ENCODE data around the gene PUM1. TPM values are rescaled to one million over a fixed set of nuclear protein-coding genes. Genes with fewer than 3 reads are reported as not detected.
A peak's percentile ranks its signal among the peaks of the same experiment; 100 is the strongest.

PUM1 gene
- total and polyA plus RNA-seq, 2 of the 4 experiments (the other 2 are of a cell fraction), result 75.4 to 137 TPM

DNA sequence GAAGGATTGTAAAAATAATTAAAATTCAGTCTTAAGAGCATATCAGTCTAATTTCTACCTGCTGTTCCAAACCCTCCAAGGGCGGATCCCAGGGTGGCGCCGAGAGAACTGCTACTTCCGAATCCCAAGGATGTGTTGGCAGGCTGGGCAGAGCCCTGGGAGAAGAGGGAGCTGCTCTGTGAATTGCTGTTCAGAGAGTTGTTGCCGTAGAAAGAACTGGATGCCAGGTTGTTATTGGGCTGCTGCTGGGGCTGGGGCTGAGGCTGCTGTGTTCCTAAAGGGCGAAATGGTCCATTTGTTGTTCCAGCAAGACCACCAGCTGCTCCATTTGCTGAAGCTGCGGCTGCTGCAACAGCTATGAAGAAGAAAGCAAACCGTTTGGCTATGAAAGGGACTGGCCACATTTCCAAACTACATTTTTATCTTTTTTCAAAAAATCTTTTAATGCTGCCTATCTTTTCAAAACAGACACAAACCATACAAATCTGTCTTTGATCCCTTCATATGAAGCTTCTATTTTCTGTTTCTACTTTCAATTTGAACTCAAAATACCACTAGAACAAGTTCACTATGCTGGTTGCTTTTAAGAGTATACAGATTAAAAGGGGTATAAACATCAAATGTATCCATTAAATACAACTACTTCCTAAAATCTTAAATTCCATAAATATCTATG lies 99.5 kb downstream of the PUM1 start:
- peaks cover 35% of the 10 kb centered on the region for H3K36me3 ChIP-seq (ENCODE audit: control insufficient read depth, insufficient read depth, low read length)
- no peak overlapping the region for H3K4me2 ChIP-seq (ENCODE audit: low read depth, low read length)
- in situ Hi-C loops (cut with MboI; ENCODE audit: low sequenced_read_pairs), result no loop called here
- no peak overlapping the region for H4K8ac ChIP-seq (ENCODE audit: low read depth in 2 of 2, low read length in 2 of 2)
- ChIA-PET POLR2A (ENCODE audit: unreplicated experiment) (interaction anchor here (0.6 kb wide), 1 partner anchor 1942 kb away, joined by 3 read pairs; no protein-coding TSS in a partner anchor), CTCF (no interaction called here)
- H3K23ac ChIP-seq (ENCODE audit: low read depth, low read length), result no peak overlapping the region
- H3K4ac ChIP-seq (ENCODE audit: low read depth, low read length), result peak overlapping the region; percentile 4; the same call in 1 of the 2 replicates
- H3K18ac ChIP-seq (ENCODE audit: low read depth, low read length), result no peak overlapping the region
- BruUV-seq (replicated peaks), result no TSS peak
- H3K4me3 ChIP-seq (ENCODE audit: insufficient read depth, low read depth, low read length), result no peak overlapping the region
- no CpG with 5 or more reads among the region's 8 CpGs for WGBS, 2 experiments (ENCODE audit: extremely low coverage in 2 of 2, insufficient read length in 1 of 2)
- no peak overlapping the region for H2AFZ ChIP-seq (replicated peaks; ENCODE audit: low read length, poor library complexity)
- intact Hi-C loops (cut with micrococcal nuclease), result no loop called here
- no peak overlapping the region for H3K9ac ChIP-seq (ENCODE audit: low read depth, low read length)
- H2AK5ac ChIP-seq (ENCODE audit: low read depth, low read length), result no peak overlapping the region
- peaks cover 19% of the 10 kb centered on the region for H3K9me1 ChIP-seq (ENCODE audit: insufficient read depth, low read length)
- no peak overlapping the region for H3K14ac ChIP-seq (replicated peaks; ENCODE audit: low read depth, low read length)
- no peak overlapping the region for H2AK9ac ChIP-seq (replicated peaks; ENCODE audit: low read depth, low read length, poor library complexity)
- H2BK20ac ChIP-seq (ENCODE audit: low read depth, low read length), result no peak overlapping the region
- ATAC-seq (ENCODE audit: low read depth) (no peak; the same call in 1 of the 2 replicates), DNase-seq (no peak)
- no peaks in the 10 kb centered on the region for H3K9me3 ChIP-seq (ENCODE audit: control insufficient read depth, insufficient read depth, low read length)
- peak overlapping the region; percentile 4 for H2BK5ac ChIP-seq (ENCODE audit: low read depth, low read length, poor library complexity, severe bottlenecking)
- TF ChIP-seq, protein P1, sequence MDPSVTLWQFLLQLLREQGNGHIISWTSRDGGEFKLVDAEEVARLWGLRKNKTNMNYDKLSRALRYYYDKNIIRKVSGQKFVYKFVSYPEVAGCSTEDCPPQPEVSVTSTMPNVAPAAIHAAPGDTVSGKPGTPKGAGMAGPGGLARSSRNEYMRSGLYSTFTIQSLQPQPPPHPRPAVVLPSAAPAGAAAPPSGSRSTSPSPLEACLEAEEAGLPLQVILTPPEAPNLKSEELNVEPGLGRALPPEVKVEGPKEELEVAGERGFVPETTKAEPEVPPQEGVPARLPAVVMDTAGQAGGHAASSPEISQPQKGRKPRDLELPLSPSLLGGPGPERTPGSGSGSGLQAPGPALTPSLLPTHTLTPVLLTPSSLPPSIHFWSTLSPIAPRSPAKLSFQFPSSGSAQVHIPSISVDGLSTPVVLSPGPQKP (IDR thresholded peaks at IDR 0.05; ENCODE audit: borderline replicate concordance, low read depth, low read length), result no peak
- TF ChIP-seq RCOR1 (IDR thresholded peaks at IDR 0.05; ENCODE audit: insufficient replicate concordance, low read length) (no peak), NFE2L2 (IDR thresholded peaks at IDR 0.05; ENCODE audit: low read depth, low read length) (no peak), MAFK (IDR thresholded peaks at IDR 0.05; ENCODE audit: low read depth, low read length) (no peak), FOS (IDR thresholded peaks at IDR 0.05; ENCODE audit: low read depth, low read length) (no peak), RAD21 (IDR thresholded peaks at IDR 0.05; ENCODE audit: low read length) (no peak), MAZ (IDR thresholded peaks at IDR 0.05; ENCODE audit: borderline replicate concordance, low read depth, low read length) (no peak), CTCF (conservative IDR thresholded peaks at IDR 0.05; ENCODE audit: low read depth, low read length) (no peak), CEBPB (IDR thresholded peaks at IDR 0.05; ENCODE audit: low read depth, low read length) (no peak), SMC3 (IDR thresholded peaks at IDR 0.05; ENCODE audit: low read depth, low read length) (no peak)
- TF ChIP-seq, protein P2, sequence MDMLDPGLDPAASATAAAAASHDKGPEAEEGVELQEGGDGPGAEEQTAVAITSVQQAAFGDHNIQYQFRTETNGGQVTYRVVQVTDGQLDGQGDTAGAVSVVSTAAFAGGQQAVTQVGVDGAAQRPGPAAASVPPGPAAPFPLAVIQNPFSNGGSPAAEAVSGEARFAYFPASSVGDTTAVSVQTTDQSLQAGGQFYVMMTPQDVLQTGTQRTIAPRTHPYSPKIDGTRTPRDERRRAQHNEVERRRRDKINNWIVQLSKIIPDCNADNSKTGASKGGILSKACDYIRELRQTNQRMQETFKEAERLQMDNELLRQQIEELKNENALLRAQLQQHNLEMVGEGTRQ (IDR thresholded peaks at IDR 0.05; ENCODE audit: low read depth, low read length), result no peak
- no peak overlapping the region for H2BK15ac ChIP-seq (ENCODE audit: low read depth, low read length)
- dilution Hi-C loops (cut with HindIII; ENCODE audit: low sequenced_read_pairs, unreplicated experiment), result no loop called here
- H4K5ac ChIP-seq (ENCODE audit: low read depth, low read length), result no peak overlapping the region
- peaks cover 13% of the 10 kb centered on the region for H3K4me1 ChIP-seq (ENCODE audit: control insufficient read depth, insufficient read depth, low read length)
- H3K27me3 ChIP-seq (ENCODE audit: control insufficient read depth, insufficient read depth, low read length), result no peaks in the 10 kb centered on the region
- H3K56ac ChIP-seq (ENCODE audit: extremely low read depth, insufficient read depth, low read length), result no peak overlapping the region
- no peak overlapping the region for H2BK120ac ChIP-seq (ENCODE audit: low read depth, low read length)
- H4K91ac ChIP-seq (ENCODE audit: insufficient read depth, low read depth, low read length), result no peak overlapping the region
- peak overlapping the region; percentile 63 for H3K27ac ChIP-seq (ENCODE audit: insufficient read depth, low read length)
- peaks cover 30% of the 10 kb centered on the region for H4K20me1 ChIP-seq (ENCODE audit: insufficient read depth, low read length)
- peaks cover 42 to 82% of the 10 kb centered on the region in 2 experiments for H3K79me1 ChIP-seq (ENCODE audit: low read depth in 1 of 2, low read length in 2 of 2)

Data from IMR-90 (cell line).